ENCODE data around the gene RNF214.

The RNF214 gene

DNA sequence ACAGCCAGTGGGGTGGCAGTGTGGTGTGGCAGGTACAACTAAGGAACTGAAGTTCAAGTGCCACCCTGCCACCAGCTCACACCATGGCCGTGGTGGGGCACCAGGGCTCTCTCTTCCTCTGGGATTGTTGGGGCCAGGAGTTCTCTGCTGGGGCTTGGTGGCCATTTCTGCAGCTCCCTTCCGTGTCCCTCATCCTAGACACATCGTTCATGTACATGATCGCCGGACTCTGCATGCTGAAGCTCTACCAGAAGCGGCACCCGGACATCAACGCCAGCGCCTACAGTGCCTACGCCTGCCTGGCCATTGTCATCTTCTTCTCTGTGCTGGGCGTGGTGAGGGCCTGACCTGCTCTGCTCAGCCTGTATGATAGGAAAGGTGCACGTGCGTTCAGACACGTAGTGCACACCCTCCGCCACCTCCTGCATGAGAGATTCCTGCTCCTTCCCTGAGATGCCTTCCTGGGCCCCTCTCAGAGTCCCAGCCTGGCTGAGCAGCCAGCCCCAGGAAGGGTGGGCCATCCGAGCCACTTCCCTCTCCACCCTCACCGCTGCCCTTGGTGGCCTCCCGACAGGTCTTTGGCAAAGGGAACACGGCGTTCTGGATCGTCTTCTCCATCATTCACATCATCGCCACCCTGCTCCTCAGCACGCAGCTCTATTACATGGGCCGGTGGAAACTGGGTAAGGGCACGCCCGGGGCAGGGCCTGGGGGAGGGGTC lies 40.6 kb upstream of the RNF214 start:
- Histone ChIP-seq H3K36me3 (ENCODE audit: insufficient read depth, low read depth, low read length) (peaks cover 45% of the 10 kb centered on the region), H3K4me3 (ENCODE audit: low read length) (no peak overlapping the region), H3K9ac (ENCODE audit: low read depth, low read length) (no peak overlapping the region), H3K4me1 (ENCODE audit: insufficient read depth, low read length) (no peaks in the 10 kb centered on the region), H3K27me3 (ENCODE audit: insufficient read depth, low read length) (no peaks in the 10 kb centered on the region), H3K27ac (ENCODE audit: low read length) (no peak overlapping the region), H3K9me3 (ENCODE audit: insufficient read depth, low read depth, low read length) (no peaks in the 10 kb centered on the region)

GRCh38 chr11:117192401-117192875 lies 40.0 kb upstream of the RNF214 start:
- Histone ChIP-seq H3K9me3 (ENCODE audit: insufficient read depth, low read depth, low read length) (no peaks in the 10 kb centered on the region), H3K27ac (ENCODE audit: low read length) (no peak overlapping the region), H3K27me3 (ENCODE audit: insufficient read depth, low read length) (no peaks in the 10 kb centered on the region), H3K4me3 (ENCODE audit: low read length) (no peak overlapping the region), H3K9ac (ENCODE audit: low read depth, low read length) (no peak overlapping the region), H3K4me1 (ENCODE audit: insufficient read depth, low read length) (no peaks in the 10 kb centered on the region), H3K36me3 (ENCODE audit: insufficient read depth, low read depth, low read length) (peaks cover 45% of the 10 kb centered on the region)

DNA sequence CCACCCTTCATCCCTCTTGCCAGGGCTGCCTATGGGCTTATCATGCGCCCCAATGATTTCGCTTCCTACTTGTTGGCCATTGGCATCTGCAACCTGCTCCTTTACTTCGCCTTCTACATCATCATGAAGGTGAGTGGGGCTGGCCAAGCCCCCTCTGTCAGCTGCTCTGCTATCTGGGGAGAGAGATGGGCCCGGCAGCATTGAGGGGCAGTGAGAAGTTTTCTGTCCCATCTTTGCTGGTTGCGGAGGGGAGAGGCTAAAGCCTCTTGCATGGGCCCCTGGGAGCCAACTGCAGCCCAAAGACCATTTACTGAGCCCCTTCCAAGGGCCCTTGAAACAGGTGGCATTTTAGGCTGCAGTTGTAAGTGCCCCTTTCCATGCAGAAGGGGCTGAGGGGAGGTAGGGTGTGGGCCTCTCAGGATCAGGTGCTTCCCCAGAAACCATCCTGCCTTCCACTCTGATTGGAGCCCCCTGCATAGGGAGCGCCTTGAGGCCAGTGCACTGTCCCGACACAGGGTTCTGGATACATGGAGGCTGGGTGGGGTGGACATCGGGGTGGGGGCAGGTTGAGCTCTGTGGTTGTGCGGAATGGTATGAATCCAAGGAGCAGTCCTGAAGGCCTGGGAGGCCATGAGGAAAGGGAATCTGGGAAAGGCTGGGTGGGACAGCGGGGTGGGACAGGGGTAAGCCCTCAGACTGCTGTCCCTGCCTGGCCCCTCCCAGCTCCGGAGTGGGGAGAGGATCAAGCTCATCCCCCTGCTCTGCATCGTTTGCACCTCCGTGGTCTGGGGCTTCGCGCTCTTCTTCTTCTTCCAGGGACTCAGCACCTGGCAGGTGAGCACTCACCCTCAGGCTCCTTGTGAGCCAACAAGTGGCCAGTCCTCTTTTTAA lies 39.1 kb upstream of the RNF214 start:
- H3K36me3 ChIP-seq (ENCODE audit: insufficient read depth, low read depth, low read length), result peaks cover 44% of the 10 kb centered on the region
- no peak overlapping the region for H3K9ac ChIP-seq (ENCODE audit: low read depth, low read length)
- no peaks in the 10 kb centered on the region for H3K9me3 ChIP-seq (ENCODE audit: insufficient read depth, low read depth, low read length)
- no peak overlapping the region for H3K4me3 ChIP-seq (ENCODE audit: low read length)
- no peaks in the 10 kb centered on the region for H3K27me3 ChIP-seq (ENCODE audit: insufficient read depth, low read length)
- H3K27ac ChIP-seq (ENCODE audit: low read length), result no peak overlapping the region
- peaks cover 6% of the 10 kb centered on the region for H3K4me1 ChIP-seq (ENCODE audit: insufficient read depth, low read length)

DNA sequence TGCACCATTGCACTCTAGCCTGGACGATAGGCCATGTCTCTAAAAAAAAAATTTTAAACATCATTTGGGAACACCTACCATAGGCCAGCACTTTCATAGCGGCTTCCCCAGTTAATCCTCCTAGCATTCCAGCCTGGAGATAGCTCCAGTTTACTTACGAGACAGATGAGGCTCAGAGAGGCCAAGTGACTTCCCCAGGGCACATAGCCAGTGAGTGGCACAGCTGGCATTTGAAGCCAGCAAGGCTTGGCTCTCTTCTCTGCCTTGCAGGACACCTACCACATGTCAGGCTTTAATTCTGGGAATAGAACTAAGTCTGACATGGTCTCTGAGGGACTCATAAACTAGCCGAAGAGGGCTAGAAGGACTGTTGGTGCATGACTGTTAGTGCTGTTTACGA lies 38.2 kb upstream of the RNF214 start:
- no peak overlapping the region for H3K27ac ChIP-seq (ENCODE audit: low read length)
- H3K4me3 ChIP-seq (ENCODE audit: low read length), result no peak overlapping the region
- peaks cover 11% of the 10 kb centered on the region for H3K4me1 ChIP-seq (ENCODE audit: insufficient read depth, low read length)
- H3K9me3 ChIP-seq (ENCODE audit: insufficient read depth, low read depth, low read length), result no peaks in the 10 kb centered on the region
- H3K9ac ChIP-seq (ENCODE audit: low read depth, low read length), result no peak overlapping the region
- H3K36me3 ChIP-seq (ENCODE audit: insufficient read depth, low read depth, low read length), result peaks cover 35% of the 10 kb centered on the region
- no peaks in the 10 kb centered on the region for H3K27me3 ChIP-seq (ENCODE audit: insufficient read depth, low read length)

DNA sequence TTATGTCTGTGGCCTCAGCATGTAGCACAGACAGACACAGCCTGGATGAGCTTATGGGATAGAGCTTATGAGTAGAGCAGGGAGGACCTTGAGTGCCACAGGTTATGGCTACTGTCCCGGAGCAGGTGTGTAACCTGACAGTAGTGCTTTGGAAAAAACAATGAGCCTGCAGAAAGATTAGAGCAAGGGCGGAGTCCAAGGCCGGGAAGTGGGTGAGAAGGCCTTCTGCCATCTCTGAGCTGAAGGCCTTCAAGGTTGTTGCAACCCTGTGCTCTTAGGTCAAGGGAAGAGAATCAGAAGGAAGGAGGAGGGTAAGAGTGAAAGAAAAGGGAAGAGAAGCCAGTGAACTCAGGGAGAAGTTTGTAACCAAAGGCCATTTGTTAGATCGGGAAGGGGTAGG lies 37.2 kb upstream of the RNF214 start:
- Histone ChIP-seq H3K27me3 (ENCODE audit: insufficient read depth, low read length) (no peaks in the 10 kb centered on the region), H3K36me3 (ENCODE audit: insufficient read depth, low read depth, low read length) (peaks cover 26% of the 10 kb centered on the region), H3K4me3 (ENCODE audit: low read length) (no peak overlapping the region), H3K9ac (ENCODE audit: low read depth, low read length) (no peak overlapping the region), H3K4me1 (ENCODE audit: insufficient read depth, low read length) (peaks cover 18% of the 10 kb centered on the region), H3K27ac (ENCODE audit: low read length) (no peak overlapping the region), H3K9me3 (ENCODE audit: insufficient read depth, low read depth, low read length) (no peaks in the 10 kb centered on the region)

- Histone ChIP-seq H3K27me3 (ENCODE audit: insufficient read depth, low read length) (no peaks in the 10 kb centered on the region), H3K4me3 (ENCODE audit: low read length) (no peak overlapping the region), H3K27ac (ENCODE audit: low read length) (no peak overlapping the region), H3K9ac (ENCODE audit: low read depth, low read length) (no peak overlapping the region), H3K4me1 (ENCODE audit: insufficient read depth, low read length) (peaks cover 18% of the 10 kb centered on the region), H3K36me3 (ENCODE audit: insufficient read depth, low read depth, low read length) (peaks cover 23% of the 10 kb centered on the region), H3K9me3 (ENCODE audit: insufficient read depth, low read depth, low read length) (no peaks in the 10 kb centered on the region)
Observed at GRCh38 chr11:117195761-117196160, 36.7 kb upstream of the RNF214 start.

DNA sequence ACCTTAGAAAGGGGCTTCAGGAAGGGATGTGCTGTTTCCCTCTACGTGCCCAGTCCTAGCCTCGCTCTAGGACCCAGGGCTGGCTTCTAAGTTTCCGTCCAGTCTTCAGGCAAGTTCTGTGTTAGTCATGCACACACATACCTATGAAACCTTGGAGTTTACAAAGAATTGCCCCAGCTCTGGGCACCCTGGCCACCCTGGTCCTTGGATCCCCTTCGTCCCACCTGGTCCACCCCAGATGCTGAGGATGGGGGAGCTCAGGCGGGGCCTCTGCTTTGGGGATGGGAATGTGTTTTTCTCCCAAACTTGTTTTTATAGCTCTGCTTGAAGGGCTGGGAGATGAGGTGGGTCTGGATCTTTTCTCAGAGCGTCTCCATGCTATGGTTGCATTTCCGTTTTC lies 35.5 kb upstream of the RNF214 start:
- peak overlapping the region; percentile 68 for H3K27ac ChIP-seq (ENCODE audit: low read length)
- peaks cover 17% of the 10 kb centered on the region for H3K36me3 ChIP-seq (ENCODE audit: insufficient read depth, low read depth, low read length)
- no peak overlapping the region for H3K9ac ChIP-seq (ENCODE audit: low read depth, low read length)

DNA sequence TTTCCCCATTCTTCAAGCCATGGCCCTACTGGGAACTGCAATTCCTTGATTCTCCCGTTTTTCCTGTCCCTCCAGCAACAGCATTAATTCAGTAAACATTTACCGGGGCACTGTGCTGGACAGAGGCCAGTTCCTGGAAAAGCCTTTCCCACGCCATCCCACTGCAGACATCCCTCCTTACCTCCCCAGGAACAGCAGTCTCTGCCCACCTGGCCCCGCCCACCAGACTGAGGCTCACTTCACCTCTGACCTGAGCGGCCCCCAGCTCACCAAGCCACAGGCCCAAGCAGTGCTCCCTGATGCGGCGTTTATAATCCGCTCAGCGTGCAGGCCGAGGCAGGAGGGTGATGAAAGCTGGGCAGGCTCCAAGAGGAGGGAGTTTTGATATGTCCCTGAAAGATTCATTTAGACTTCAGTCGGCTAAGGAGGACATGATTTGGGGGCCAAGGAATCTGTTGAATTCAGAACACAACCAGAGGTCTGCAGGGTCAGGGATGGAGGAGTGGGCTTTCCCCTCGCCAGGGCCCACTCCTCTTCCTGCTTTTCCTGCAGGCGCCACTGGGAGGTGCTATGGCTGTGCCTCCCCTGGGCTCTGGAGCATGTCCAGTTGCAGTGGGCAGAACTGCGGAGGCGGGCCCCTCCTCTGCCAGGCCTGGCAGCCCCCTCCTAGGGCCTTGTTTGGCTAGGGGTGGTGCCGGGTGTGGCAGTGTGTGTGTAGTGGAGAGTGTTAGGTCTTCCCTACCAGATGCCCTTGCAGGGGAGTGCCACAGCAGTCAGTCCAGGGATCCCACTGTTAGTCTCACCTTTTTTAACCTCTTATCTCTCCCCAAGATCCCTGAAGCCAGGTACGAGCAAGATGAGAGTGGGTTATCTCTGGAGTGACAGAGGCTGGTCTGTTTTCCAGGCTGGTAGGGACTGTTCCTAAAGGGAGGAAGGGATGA lies 34.7 kb upstream of the RNF214 start:
- Histone ChIP-seq H3K9ac (ENCODE audit: low read depth, low read length) (peak overlapping the region; percentile 95; the same call in 1 of the 2 replicates), H3K9me3 (ENCODE audit: insufficient read depth, low read depth, low read length) (no peaks in the 10 kb centered on the region), H3K27me3 (ENCODE audit: insufficient read depth, low read length) (no peaks in the 10 kb centered on the region), H3K27ac (ENCODE audit: low read length) (peak overlapping the region; percentile 68), H3K4me3 (ENCODE audit: low read length) (peak overlapping the region; percentile 87), H3K4me1 (ENCODE audit: insufficient read depth, low read length) (peaks cover 25% of the 10 kb centered on the region), H3K36me3 (ENCODE audit: insufficient read depth, low read depth, low read length) (peaks cover 15% of the 10 kb centered on the region)

More for the DNA sequence above, 35.5 kb upstream of the RNF214 start:
- Histone ChIP-seq H3K27me3 (ENCODE audit: insufficient read depth, low read length) (no peaks in the 10 kb centered on the region), H3K9me3 (ENCODE audit: insufficient read depth, low read depth, low read length) (no peaks in the 10 kb centered on the region), H3K4me1 (ENCODE audit: insufficient read depth, low read length) (peaks cover 25% of the 10 kb centered on the region), H3K4me3 (ENCODE audit: low read length) (no peak overlapping the region)

DNA sequence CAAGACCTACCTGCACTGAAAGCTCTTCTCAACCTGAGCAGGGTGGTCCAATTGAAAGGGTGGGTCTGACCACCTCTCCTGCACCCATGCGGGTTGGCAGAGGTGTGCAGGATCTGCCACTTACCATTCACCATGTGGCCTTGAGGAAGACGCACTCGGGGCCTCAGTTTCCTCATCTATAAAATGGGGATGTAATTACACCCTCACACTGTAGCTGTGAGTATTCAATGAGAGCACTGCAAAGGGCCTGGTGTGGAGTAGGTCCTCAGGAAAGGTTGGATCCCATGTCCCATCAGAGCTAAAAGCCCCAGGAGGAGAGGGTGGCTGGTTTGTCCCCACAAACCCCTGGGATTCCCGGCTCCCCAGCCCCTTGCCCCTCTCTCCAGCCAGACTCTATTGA lies 33.9 kb upstream of the RNF214 start:
- peak overlapping the region; percentile 68 for H3K27ac ChIP-seq (ENCODE audit: low read length)
- H3K4me3 ChIP-seq (ENCODE audit: low read length), result peak overlapping the region; percentile 87
- no peaks in the 10 kb centered on the region for H3K27me3 ChIP-seq (ENCODE audit: insufficient read depth, low read length)
- H3K9ac ChIP-seq (ENCODE audit: low read depth, low read length), result peak overlapping the region; percentile 95
- H3K4me1 ChIP-seq (ENCODE audit: insufficient read depth, low read length), result peaks cover 25% of the 10 kb centered on the region
- H3K9me3 ChIP-seq (ENCODE audit: insufficient read depth, low read depth, low read length), result no peaks in the 10 kb centered on the region
- H3K36me3 ChIP-seq (ENCODE audit: insufficient read depth, low read depth, low read length), result peaks cover 20% of the 10 kb centered on the region

- H3K9me3 ChIP-seq (ENCODE audit: insufficient read depth, low read depth, low read length), result no peaks in the 10 kb centered on the region
- H3K4me3 ChIP-seq (ENCODE audit: low read length), result peak within 1 kb of the TSS; percentile 87
- peaks cover 27% of the 10 kb centered on the region for H3K36me3 ChIP-seq (ENCODE audit: insufficient read depth, low read depth, low read length)
- peaks cover 25% of the 10 kb centered on the region for H3K4me1 ChIP-seq (ENCODE audit: insufficient read depth, low read length)
- H3K27ac ChIP-seq (ENCODE audit: low read length), result peak within 1 kb of the TSS; percentile 68
- H3K9ac ChIP-seq (ENCODE audit: low read depth, low read length), result peak within 1 kb of the TSS; percentile 95
- no peaks in the 10 kb centered on the region for H3K27me3 ChIP-seq (ENCODE audit: insufficient read depth, low read length)
Observed at GRCh38 chr11:117199053-117199915, 33.2 kb upstream of the RNF214 start, which contains the start of gene TAGLN. TAGLN (plus strand) TSS chr11:117199370; CDS start chr11:117203014, 3,644 bp downstream.

All from iPS-20b (cell line).